COR-L47 (cell line): ENCODE measurements around the gene PLSCR1.

Source experiments
- DNase-seq: peaks from one replicate; lab custom pipeline; 2025; lab: John Stamatoyannopoulos, UW

Gene PLSCR1, protein sequence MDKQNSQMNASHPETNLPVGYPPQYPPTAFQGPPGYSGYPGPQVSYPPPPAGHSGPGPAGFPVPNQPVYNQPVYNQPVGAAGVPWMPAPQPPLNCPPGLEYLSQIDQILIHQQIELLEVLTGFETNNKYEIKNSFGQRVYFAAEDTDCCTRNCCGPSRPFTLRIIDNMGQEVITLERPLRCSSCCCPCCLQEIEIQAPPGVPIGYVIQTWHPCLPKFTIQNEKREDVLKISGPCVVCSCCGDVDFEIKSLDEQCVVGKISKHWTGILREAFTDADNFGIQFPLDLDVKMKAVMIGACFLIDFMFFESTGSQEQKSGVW

DNA sequence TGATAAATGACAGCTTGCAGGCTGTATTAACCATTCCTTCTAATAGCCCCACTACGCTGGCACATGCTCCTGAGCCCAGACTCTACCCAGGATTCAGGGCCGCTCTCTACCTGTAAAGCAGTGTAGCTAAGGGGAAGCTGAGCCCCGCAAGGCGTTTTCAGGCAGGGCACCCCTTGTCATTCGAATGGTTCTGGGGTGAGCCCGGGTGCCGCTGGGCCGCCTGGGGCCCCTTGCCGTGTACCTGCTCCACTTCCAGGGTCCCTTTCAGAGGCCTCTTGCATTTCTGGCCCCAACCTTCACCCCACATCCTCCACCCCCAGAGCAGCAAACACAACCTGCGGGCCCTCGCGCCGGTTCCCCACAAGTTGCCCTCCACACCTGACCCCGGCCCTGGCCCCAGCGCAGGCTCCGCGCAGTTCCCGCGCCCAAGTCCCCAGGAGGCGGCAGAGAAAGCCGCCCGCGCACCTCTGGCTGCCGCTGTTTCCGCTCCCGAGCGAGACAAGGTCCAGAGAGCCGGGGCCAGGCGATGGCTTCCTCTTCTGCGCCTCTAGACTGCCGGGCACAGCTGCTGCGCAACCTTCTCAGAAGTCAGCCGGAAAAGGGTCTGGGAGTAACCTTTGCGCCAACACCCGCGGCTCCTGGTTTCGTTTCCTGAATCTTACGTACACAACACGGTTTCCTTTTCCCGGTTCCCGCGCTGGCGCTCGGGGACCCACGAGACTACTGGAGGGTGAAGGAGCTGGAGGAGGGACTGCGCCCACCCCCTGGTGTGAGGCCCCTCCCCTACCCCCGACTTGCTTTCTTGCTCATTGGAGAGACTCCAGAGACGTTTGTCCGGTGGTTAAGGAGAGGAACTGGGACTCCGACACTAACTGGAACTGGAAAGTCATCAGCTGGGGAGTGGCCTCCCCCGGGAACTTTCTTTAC is at the start of gene PLSCR1:
TSS of gene PLSCR1 (minus strand) at position 606 of the 927 bp plus-strand sequence. CDS start 8,055 bp downstream, outside the sequence.
- DNase-seq: peak; percentile 94

DNA sequence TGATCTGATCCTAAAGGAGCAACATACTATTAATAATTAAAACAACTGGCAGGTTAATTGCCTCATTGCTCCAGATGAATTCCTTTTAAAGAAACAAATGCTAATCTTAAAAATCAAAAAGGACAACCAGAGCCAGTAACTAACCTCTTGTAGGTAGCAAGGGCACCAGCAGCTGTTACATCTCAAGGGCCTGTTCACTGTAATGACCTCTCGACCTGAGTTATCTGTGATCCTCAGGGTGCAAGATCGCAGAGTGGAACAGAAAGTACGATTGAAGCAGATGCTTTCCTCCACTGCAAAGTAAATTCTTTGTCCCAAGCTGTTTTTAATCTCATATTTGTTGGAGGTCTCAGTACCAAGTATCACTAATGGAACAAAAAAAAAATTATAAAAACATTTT is 49.4 kb upstream of the PLSCR1 start:
- no peak for DNase-seq

DNA sequence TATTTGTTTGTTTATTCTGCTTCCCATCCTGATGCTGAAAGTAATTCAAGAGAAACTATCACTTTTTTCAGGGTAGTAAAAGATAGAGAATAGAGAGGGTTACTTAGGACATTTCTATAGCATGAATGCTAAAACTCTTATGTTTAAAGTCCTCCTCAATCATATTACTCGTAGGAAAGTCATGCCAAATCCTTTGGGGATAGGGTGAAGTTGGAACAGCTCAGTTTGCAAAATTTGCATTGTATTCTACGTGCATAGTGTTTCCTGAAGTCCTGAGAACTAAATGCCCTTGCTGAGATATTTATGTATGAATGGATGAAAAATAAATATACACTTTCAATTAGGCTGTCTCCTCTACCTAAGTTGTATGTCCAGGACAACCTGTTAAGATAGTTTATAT is 46.1 kb upstream of the PLSCR1 start:
- DNase-seq: no peak

DNA sequence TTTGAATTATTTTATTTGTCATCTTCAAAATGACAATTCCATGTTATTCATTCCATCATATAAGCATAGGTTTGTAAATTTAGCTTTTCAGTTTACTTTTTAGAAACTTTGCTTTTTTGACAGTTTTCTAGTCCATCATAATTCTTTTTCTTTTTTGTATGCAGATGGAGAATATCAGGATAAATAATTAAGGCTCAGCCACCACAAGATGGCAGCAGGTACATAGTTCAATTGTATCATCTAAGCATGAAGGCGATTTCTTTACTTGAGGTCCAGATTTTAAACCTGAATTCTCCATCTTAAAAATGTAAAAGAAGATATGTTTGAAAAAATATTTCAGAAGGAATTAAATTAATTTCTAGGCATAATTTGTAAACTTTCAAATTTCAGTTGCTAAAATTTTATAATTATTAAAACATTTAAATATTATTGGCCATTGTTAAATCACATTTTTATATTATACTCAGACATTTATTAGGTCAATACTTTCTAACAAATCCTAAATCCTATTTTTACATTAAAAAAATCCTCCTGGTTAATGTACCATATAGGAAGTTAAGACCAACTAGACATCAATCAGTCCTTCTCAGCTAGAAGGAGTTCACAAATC is 45.6 kb upstream of the PLSCR1 start:
- peak; percentile 70 for DNase-seq

DNA sequence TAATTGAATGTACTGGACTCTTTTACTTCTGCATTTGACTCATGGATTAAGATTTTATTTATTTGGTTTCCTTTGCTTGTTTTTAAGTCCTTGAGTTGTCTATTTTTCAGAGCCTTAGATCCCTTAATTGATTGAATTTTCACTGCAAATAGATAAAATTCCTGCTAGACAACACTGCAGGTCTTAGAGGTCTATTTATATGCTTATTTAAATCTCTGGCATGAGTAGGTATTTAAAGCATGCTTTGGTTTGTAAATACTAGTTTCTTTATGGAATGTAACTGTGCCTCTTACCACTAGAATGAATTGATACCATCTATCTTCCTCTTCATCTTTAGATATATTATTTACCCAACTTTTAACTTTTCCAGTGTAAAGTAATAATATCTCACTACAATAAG is 40.7 kb upstream of the PLSCR1 start:
- no peak for DNase-seq

DNA sequence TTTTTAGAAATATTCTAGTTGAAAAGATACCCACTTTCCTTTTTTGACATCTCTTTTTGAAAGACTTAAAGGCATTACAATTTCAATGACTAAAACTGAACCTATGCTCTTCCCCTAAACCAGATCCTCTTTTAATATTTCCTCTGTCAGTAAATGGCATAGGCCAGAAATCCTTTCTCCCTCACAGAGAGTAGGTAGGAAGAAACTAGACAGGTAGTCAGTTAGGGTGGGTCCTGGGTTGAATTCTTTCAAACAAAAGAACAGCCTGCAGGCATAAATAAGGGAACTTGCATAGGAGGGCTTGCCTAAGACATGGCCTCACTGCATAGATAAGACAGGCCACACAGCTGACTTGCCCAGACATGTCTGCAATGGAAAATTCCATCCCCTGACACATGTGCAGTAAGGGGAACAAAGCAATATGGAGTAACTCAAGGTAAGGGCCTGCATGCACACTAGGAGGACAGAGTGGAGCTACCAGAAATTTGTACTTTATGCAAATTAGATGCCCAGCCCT is 37.6 kb upstream of the PLSCR1 start:
- DNase-seq: no peak

DNA sequence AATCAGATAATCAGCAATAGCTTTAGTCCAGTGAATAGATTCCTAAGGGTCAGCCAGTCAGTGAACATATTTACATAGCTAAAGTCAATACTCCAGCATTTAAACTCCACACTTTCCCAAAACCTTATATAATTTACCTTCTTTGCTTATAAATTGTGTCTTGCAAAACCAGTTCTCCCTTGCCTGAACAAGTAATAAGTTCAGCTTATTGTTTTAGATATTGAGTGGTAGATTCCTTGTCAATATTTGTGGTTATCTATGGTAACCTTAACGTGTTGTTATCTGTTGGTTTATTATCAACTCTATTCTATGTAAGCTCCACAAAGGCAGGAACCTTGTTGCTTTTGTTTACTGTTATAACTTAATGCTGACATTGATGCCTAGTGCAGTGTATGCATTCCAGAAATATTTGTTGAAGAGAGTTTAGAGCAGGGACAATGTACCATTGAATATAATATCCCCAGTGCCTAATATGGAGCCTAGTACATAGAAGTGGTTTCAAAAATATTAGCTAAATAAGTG is 36.7 kb upstream of the PLSCR1 start:
- DNase-seq: no peak

GRCh38 chr3:146577662-146578061 is 33.3 kb upstream of the PLSCR1 start:
- peak; percentile 63 for DNase-seq

GRCh38 chr3:146575636-146576035 is 31.2 kb upstream of the PLSCR1 start:
- no peak for DNase-seq

GRCh38 chr3:146574173-146574572 is 29.8 kb upstream of the PLSCR1 start:
- DNase-seq: no peak

GRCh38 chr3:146569314-146569713 is 24.9 kb upstream of the PLSCR1 start:
- DNase-seq: no peak

GRCh38 chr3:146566138-146566537 is 21.7 kb upstream of the PLSCR1 start:
- DNase-seq: no peak

GRCh38 chr3:146561879-146562278 is 17.5 kb upstream of the PLSCR1 start:
- no peak for DNase-seq

GRCh38 chr3:146561463-146561862 is 17.1 kb upstream of the PLSCR1 start:
- no peak for DNase-seq

DNA sequence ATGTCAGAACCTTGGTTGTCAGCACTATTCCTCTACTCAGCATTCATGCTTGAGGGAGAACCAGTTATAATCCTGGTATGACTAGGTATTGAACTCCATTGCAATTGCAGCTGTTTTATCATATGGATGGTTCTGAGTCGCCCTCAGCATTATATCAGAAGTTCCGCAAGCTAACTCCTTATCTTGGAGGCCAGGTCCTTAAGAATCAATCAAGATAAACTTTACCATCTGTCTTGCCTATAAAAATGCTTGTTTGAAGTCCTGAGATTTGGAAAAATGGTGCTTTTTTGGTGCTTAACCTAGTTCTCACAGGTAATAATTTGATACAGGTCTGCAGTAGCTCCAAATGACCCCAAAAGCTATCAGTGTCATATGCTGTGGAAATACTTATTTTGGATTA is 16.3 kb upstream of the PLSCR1 start:
- DNase-seq: no peak

- DNase-seq: no peak
Observed at GRCh38 chr3:146559388-146559787, 15.0 kb upstream of the PLSCR1 start.

DNA sequence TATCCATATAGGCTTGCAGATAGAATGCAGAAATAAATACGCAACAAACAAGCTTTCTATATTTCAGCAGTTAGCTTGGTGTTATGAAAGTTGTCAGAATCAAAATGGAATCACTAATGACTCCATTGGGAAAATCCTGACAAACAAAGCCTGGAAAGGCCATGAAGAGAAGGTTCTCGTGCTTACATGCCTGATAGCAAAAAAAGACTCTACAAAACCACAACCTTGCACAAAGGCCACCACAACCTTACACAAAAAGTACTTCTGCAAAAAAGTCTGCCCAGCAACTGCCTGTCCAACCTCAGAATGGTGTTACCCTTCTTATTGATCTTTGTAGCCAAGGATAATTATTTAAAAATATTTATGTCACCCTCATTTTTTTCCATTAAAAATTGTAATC is 14.4 kb upstream of the PLSCR1 start:
- no peak for DNase-seq

- no peak for DNase-seq
Observed at GRCh38 chr3:146557745-146558144, 13.3 kb upstream of the PLSCR1 start.

- no peak for DNase-seq
Observed at GRCh38 chr3:146555311-146555710, 10.9 kb upstream of the PLSCR1 start.

DNA sequence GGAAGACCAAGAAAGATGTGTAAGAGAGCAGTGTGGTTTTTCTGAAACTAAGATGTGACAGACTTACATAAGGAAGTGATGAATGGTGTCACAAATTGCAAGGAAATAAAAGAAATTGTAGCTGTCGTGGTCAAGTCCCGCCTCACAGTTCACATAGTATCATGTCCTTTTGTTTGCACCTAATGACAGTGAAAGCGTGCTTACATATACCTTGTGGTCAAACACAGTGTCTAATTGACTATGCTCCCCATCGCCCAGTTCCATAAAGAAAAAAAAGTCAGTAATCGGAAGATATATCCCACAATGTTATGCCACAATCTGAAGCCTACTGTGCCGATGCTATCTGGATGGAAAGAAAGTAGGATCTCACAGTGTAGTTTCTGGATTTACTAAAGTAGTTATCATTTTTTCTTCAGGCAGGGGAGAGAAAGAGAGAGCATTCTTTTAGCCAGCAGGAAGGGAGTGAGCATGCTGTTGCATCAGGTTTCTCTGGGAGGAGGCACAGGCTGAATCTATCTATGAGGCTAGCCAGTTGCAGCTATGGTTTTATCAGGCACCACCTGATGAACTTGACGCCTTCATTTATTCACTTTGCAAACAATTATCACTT is 9.8 kb upstream of the PLSCR1 start:
- DNase-seq: no peak

- DNase-seq: no peak
Observed at GRCh38 chr3:146550743-146551510, 6.5 kb upstream of the PLSCR1 start.
